ENCODE results near the gene CACNA1S.

CACNA1S gene

DNA sequence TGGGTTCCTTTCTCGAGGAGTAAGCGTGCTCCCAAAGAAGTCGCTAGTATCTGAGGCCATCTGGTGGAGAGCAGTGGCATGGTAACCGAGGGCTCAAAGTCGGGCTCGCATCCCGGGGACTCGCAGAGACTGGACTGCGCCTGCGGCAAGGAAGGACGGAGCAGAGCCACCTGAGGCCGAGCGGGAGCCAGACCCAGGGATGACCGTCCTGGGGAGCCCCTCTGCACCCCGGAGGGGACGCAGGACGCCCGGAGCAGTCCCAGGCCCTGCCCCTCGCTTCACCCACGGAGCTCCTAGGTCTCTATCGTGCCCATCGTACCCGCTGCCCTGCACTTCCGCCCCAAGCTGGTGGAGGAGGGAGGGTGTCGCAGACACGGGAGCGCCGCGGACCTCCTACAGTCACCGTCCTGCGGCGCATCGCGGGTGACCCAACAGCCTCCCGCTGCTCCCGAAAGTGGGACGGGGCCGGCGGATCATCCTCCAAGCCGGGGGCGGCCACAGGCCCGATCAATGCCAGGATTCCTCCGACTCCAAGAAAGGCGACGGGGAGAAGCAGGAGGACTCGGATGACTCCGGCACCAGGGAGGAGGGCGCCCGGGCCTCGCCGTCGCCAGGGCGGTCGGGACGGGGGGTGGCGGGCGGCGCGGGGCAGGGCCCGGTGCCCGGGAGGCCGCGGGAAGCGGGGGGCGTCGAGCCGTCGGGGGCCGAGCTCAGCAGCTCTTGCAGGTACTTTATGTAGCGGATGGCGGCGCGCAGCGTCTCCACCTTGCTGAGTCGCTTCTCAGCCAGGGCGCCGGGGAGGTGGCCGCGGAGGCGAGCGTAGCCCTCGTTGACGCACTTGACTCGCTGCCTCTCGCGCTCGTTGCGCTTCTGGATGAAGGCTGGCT, 2.3 kb upstream of the CACNA1S start:
- Mint-ChIP-seq H3K9me3 (no peaks in the 10 kb centered on the region), H3K27me3 (no peaks in the 10 kb centered on the region), H3K4me1 (ENCODE audit: low read depth) (peaks cover 7% of the 10 kb centered on the region), H3K27ac (peak overlapping the region; percentile 71), H3K36me3 (ENCODE audit: low read depth) (no peaks in the 10 kb centered on the region), H3K4me3 (peak overlapping the region; percentile 83)

DNA sequence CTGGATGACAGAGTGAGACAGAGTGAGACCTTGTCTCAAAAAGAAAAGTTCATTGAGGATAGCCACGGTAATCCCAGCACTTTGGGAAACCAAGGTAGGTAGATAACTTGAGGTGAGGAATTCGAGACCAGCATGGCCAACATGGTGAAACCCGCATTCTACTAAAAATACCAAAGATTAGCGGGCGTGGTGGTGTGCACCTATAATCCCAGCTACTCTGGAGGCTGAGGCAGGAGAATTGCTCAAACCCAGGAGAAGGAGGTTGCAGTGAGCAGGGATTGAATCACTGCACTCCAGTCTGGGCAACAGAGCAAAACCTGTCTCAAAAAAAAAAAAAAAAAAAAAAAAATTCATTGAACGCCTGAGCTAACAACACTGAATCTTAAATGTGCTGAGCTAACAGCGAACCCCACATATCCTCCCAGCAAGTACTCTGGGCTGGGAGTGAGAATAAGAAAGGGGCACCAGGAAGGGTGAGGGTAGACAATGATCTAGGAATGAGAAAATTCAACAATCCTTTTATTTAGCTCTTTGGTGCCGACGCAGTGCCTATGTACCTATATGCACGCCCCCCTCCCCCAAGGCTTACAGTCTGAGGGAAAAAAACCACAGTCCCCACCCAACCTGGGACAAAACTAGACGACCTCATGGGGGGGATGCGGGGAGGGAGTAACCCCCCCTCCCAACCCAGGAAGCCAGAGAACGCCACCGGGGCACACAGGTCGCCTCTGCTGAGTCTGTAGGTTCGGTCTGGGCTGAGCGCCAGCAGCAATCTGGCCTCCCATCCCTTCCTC, 1.4 kb upstream of the CACNA1S start:
- Mint-ChIP-seq H3K27ac (no peak overlapping the region), H3K27me3 (no peaks in the 10 kb centered on the region), H3K4me1 (ENCODE audit: low read depth) (peaks cover 7% of the 10 kb centered on the region), H3K4me3 (peak overlapping the region; percentile 83), H3K36me3 (ENCODE audit: low read depth) (no peaks in the 10 kb centered on the region), H3K9me3 (no peaks in the 10 kb centered on the region)

DNA sequence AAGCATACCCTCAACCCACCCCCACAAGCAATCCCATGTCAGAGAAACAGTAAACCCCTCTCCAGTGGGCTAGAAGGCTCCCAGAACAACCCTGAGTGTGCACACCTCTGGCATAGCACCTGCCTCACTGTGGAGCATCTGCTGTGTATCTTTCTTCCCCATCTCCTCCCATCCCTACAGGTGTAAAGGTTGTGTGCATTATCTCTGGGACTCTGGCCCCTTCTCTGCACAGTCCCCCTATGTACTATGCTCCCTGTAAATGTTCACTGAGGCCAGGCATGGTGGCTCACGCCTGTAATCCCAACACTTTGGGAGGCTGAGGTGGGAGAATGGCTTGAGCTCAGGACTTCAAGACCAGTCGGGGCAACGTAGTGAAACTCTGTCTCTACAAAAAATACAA, 700 bp upstream of the CACNA1S start:
- no peaks in the 10 kb centered on the region for H3K9me3 Mint-ChIP-seq
- no peak overlapping the region for H3K27ac Mint-ChIP-seq
- peaks cover 7% of the 10 kb centered on the region for H3K4me1 Mint-ChIP-seq (ENCODE audit: low read depth)
- H3K36me3 Mint-ChIP-seq (ENCODE audit: low read depth) = no peaks in the 10 kb centered on the region
- H3K4me3 Mint-ChIP-seq = no peak overlapping the region
- H3K27me3 Mint-ChIP-seq = no peaks in the 10 kb centered on the region

DNA sequence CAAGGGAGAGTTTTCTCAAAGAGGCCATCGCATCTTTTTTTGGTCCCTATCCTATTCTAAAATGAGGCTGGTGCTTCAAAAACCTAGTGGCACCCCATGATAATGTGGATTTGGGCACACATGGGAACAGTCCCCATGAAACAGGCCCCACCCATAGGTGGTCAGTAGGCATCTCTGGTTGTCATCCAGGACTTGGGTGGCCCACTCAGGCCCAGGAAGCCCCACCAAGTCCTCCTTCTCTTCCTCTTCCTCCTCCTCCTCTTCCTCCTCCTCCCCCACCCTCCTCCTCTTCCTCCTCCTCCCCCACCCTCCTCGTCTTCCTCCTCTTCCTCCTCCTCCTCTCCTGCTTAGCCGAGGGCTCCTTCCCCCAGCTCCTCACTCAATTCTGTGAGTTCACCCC, 554 bp downstream of the CACNA1S start:
- H3K4me3 Mint-ChIP-seq = no peak overlapping the region
- no peak overlapping the region for H3K27ac Mint-ChIP-seq
- H3K4me1 Mint-ChIP-seq (ENCODE audit: low read depth) = peaks cover 7% of the 10 kb centered on the region
- H3K36me3 Mint-ChIP-seq (ENCODE audit: low read depth) = no peaks in the 10 kb centered on the region
- no peaks in the 10 kb centered on the region for H3K27me3 Mint-ChIP-seq
- H3K9me3 Mint-ChIP-seq = no peaks in the 10 kb centered on the region

DNA sequence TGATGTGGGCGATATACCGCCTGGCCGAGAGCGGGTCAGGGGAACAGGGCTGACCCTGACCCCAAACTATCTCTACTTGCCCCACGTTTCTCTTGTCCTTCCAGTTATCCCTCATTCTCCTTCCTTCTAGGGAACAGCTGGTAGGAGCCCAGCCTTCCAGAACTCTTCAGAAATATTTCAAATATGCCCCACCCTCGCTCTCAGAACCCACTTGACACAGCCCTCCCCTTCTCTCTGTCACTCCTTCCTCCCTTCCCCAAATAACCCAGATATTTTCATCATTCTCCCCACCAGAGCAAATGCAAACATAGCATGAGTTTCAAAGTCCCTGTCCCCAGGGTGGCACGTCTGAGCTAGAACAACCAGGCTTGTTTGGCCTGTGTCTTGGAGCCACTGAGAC, 1.1 kb downstream of the CACNA1S start:
- Mint-ChIP-seq H3K9me3 (no peaks in the 10 kb centered on the region), H3K4me1 (ENCODE audit: low read depth) (peaks cover 7% of the 10 kb centered on the region), H3K27ac (no peak overlapping the region), H3K27me3 (no peaks in the 10 kb centered on the region), H3K4me3 (no peak overlapping the region), H3K36me3 (ENCODE audit: low read depth) (no peaks in the 10 kb centered on the region)

DNA sequence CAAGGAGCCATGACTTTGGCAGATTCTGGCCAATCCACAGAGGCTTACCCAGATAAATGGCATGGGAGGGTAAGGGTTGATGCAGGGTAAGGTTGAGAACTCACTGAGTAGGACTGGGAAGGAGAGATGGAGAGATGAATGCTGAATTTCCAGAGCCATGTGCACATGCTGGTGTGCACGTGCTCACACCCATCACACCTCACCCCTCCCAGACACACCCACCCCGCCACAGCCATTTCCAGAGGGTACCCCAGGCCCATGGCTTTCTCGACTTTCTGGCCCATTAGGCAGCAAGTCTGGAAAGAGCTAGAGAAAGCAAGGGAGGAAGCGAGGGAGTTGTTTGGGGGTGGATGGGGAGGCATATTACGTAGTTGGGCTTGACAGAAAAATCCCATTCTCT, 1.6 kb downstream of the CACNA1S start:
- Mint-ChIP-seq H3K27ac (no peak overlapping the region), H3K9me3 (no peaks in the 10 kb centered on the region), H3K4me3 (no peak overlapping the region), H3K27me3 (no peaks in the 10 kb centered on the region), H3K4me1 (ENCODE audit: low read depth) (peaks cover 2% of the 10 kb centered on the region), H3K36me3 (ENCODE audit: low read depth) (no peaks in the 10 kb centered on the region)

DNA sequence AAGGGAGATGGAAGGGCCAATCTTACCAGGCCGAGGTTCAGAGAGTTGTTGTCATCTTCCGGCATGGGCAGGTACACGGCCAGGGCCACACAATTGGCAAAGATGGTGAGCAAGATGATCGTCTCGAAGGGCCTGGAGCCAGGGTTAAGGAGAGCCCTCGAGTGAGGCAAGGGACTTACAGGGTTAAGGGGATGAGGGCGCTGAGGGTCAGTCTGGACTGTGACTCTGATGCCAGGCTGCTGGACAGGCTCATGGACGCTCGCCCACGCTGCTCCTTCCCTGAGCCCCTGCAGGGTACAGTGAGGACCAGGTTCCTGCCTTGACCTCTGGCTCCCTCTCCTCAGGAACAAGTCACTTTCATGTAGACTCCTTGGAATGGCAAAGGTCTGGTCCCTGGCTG, 2.1 kb downstream of the CACNA1S start:
- H3K27ac Mint-ChIP-seq = no peak overlapping the region
- no peaks in the 10 kb centered on the region for H3K27me3 Mint-ChIP-seq
- H3K36me3 Mint-ChIP-seq (ENCODE audit: low read depth) = no peaks in the 10 kb centered on the region
- no peaks in the 10 kb centered on the region for H3K4me1 Mint-ChIP-seq (ENCODE audit: low read depth)
- H3K4me3 Mint-ChIP-seq = no peak overlapping the region
- no peaks in the 10 kb centered on the region for H3K9me3 Mint-ChIP-seq

DNA sequence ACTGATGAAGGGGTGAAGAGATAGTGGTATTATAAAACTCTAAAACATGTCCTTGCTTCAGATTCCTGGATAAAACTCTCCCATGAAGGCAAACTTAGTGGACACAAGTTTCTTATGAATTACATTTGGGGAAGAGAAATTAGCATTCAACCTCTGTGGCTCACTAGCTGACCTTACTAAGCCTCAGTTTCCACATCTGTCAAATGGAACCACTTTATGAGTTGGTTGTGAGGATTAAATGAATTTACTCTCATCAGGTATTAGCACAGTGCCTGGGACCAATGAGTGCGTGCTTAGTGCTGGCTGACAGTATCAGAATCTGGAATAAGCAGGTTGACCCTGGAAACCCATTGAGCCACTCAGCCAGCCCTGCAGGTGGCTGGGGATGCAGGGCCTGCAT, 2.6 kb downstream of the CACNA1S start:
- Mint-ChIP-seq H3K27ac (no peak overlapping the region), H3K4me1 (ENCODE audit: low read depth) (no peaks in the 10 kb centered on the region), H3K36me3 (ENCODE audit: low read depth) (no peaks in the 10 kb centered on the region)

DNA sequence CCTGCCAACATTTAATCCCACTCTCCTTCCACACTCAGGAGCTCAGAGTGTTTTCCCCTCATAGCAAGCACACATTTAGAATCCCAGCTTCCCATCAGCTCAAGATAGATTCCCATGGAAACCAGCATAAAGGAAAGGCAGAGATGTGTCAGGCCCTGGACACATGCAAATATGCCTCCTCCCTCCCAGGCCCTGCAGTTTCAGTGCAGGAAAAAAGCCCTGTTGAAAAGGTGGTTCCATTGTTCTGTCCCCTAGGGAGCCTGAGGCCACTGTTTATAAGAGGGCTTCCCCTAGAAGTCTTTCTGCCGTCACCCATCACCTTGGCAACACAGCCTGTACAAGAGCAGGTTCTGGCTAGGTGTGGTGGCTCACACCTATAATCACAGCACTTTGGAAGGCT, 3.6 kb downstream of the CACNA1S start:
- Mint-ChIP-seq H3K4me1 (ENCODE audit: low read depth) (no peaks in the 10 kb centered on the region), H3K27ac (no peak overlapping the region), H3K36me3 (ENCODE audit: low read depth) (no peaks in the 10 kb centered on the region), H3K9me3 (no peaks in the 10 kb centered on the region), H3K4me3 (no peak overlapping the region), H3K27me3 (no peaks in the 10 kb centered on the region)

More for the DNA sequence above, 2.6 kb downstream of the CACNA1S start:
- Mint-ChIP-seq H3K27me3 (no peaks in the 10 kb centered on the region), H3K4me3 (no peak overlapping the region), H3K9me3 (no peaks in the 10 kb centered on the region)

DNA sequence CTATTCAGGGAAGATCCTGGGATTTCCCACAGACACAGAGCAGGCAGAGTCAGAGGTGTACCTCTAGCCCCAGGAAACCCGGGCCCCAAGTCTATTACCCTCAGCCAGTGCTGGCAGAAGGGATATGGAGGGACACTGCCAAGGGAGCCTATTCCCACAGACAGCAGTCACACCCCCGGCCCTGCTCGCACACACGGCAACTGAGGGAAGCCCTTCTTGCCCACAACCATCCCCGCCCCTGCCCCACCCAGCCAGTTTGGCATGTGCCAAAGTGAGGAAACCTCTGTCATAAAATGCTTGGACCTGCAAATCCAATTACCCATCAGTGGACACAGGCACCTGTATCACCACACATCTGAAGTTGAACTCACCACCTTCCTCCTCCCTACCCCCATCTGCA, 6.5 kb downstream of the CACNA1S start:
- no peak overlapping the region for H3K27ac Mint-ChIP-seq
- no peaks in the 10 kb centered on the region for H3K27me3 Mint-ChIP-seq

DNA sequence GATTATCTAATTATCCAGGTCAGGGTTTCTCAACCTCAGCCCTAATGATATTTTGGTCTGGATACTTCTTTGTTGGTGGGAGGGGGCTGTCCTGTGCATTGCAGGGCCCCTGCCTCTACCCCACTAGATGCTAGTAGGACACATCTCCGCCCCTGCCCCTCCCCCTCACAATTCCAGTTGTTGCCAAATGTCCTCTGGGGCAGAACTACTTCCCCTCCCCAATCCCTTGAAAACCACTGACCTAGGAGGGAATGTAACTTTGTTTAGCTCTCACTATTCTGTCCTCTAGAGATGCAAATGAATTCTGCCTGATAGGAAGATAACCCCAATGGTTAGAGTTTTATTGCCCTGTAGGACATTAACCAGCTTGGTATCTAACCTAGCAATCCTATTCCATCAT, 8.1 kb downstream of the CACNA1S start:
- no peaks in the 10 kb centered on the region for H3K27me3 Mint-ChIP-seq
- no peak overlapping the region for H3K4me3 Mint-ChIP-seq
- H3K36me3 Mint-ChIP-seq (ENCODE audit: low read depth) = no peaks in the 10 kb centered on the region
- no peak overlapping the region for H3K27ac Mint-ChIP-seq
- no peaks in the 10 kb centered on the region for H3K4me1 Mint-ChIP-seq (ENCODE audit: low read depth)
- H3K9me3 Mint-ChIP-seq = no peaks in the 10 kb centered on the region

More for the DNA sequence above, 6.5 kb downstream of the CACNA1S start:
- H3K36me3 Mint-ChIP-seq (ENCODE audit: low read depth) = no peaks in the 10 kb centered on the region
- no peaks in the 10 kb centered on the region for H3K4me1 Mint-ChIP-seq (ENCODE audit: low read depth)
- H3K9me3 Mint-ChIP-seq = no peaks in the 10 kb centered on the region
- no peak overlapping the region for H3K4me3 Mint-ChIP-seq

DNA sequence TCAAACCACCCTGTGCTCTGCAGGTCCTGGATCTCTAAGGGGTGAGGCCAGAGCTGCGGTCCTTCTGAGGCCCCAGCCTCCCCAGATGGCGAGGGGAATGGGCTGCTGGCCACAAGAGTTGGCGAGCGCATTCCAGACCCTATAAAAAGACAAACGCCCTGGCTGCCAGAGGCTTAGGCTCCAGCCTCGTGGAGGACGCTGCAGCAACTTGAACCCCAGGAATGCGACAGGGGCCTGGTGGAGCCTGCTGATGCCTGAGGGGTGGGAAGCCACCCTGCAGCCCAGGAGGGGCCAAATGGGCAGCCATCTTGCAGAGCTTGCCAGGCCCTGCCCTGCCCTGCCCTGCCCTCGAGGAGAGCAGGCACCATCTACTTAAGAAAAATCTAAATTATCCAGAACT, 8.6 kb downstream of the CACNA1S start:
- Mint-ChIP-seq H3K4me1 (ENCODE audit: low read depth) (no peaks in the 10 kb centered on the region), H3K4me3 (no peak overlapping the region), H3K9me3 (no peaks in the 10 kb centered on the region), H3K36me3 (ENCODE audit: low read depth) (no peaks in the 10 kb centered on the region), H3K27me3 (no peaks in the 10 kb centered on the region), H3K27ac (no peak overlapping the region)

DNA sequence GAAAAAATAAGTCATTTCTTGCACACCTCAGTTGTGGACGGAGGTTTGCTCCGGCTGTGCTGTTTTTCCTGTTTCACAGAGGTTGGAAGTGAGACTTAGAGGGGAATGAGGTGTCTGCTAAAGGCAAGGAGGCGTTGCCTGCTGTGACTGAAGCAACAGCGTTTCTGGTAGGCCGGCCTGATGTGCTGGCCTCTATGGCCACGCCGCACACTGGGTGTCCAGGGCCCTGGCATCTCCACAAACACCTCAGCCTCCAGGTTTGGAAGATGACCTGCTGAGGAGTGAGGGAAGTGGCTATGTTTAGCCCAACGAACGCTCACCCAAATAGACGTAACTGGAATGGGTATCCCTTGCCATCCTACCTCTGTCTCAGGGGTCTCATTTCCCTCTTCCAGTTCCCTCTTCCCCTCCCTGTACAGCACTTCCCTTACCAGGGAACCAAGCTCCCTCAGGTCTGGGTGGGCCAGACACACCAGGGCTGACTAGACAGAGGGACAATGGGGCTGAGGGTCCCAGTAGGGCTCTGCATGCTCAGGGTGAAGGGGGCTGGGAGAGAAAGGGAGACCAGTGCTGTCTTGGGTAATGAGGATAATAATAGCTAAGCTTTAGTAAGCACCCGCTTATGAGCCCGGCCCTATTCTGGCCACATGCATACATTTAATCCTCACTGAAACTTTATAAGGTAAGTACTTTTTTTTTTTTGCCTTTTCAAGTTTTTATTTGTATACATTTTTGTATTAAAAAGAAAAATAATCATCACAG, 11.9 kb downstream of the CACNA1S start:
- Mint-ChIP-seq H3K27me3 (no peaks in the 10 kb centered on the region), H3K4me1 (ENCODE audit: low read depth) (no peaks in the 10 kb centered on the region), H3K27ac (no peak overlapping the region), H3K4me3 (no peak overlapping the region), H3K9me3 (no peaks in the 10 kb centered on the region), H3K36me3 (ENCODE audit: low read depth) (no peaks in the 10 kb centered on the region)

DNA sequence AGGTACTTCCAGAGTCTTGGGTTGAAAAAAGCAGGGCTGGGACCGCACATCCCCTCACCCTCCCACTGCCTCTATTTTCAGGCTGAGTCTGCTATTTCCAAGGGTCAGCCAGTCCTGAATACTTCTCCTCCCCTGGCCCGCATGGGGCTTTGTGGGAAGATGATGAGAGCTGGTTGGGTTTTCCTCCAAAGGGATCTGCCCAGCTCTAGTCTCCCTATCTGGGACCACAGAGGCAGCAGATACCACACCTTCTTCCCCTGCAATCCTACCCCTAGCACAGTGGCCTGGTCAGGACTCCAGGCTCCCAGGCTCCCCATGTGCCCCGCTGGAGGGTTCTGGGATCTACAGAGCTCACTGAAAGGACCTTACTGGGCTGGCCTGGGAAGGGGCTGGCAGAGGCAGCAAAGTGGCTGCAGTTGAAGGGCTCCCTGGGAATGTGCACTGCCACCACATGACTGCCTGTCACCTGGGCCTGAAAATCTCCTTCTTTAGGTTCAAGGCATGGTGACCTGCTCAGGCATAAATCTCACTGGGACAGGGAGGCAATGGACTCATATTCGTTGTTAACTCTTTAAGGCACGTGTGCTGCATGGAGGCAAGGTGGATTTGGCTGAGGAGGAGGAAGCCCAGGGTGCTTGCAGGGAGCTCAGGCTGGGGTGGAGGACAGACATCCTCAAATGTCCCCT, 13.1 kb downstream of the CACNA1S start:
- Mint-ChIP-seq H3K27ac (no peak overlapping the region), H3K4me1 (ENCODE audit: low read depth) (no peaks in the 10 kb centered on the region), H3K4me3 (no peak overlapping the region), H3K27me3 (no peaks in the 10 kb centered on the region), H3K36me3 (ENCODE audit: low read depth) (no peaks in the 10 kb centered on the region), H3K9me3 (no peaks in the 10 kb centered on the region)

Measured in stimulated activated naive CD8-positive, alpha-beta T cell treated with anti-CD3 and anti-CD28 coated beads, Interleukin-15, Interleukin-2, amounts not matched to agents 100 ng/mL and 50 ng/mL, for 24 hours (primary cell).